OCI-LY3 (cell line): ENCODE data around the gene P2RX3.

Experiments used
- H2AFZ ChIP-seq: fragments of 200-600, 300-600 bp; shearing (Covaris generic); 2 replicates; pipeline ENCODE4 v1.6.0; 2014; ENCODE audit warnings: antibody characterized with exemption, low read depth, low read length
- H3K27ac ChIP-seq: fragments of 200-600, 300-600 bp; sonication (generic); 2 replicates; pipeline ENCODE4 v1.5.1; 2014; ENCODE audit warnings: mild to moderate bottlenecking, low read length, moderate library complexity, mixed read lengths
- H3K27me3 ChIP-seq: fragments of 200-600, 300-600 bp; sonication (generic); 2 replicates; pipeline ENCODE4 v1.6.1; 2014; ENCODE audit warnings: low read depth, low read length, mixed read lengths
- H3K36me3 ChIP-seq: fragments of 200-600, 300-600 bp; sonication (generic); replicated peaks from 2 replicates; pipeline ENCODE3; 2014; ENCODE audit warnings: low read depth, low read length, mixed read lengths
- H3K4me1 ChIP-seq: fragments of 300-600, 200-600 bp; sonication (generic); 2 replicates; pipeline ENCODE4 v1.6.1; 2014; ENCODE audit warnings: low read length, mixed read lengths
- H3K4me2 ChIP-seq: fragments of 200-600, 300-600 bp; sonication (generic); 2 replicates; pipeline ENCODE4 v1.6.1; 2014; ENCODE audit warnings: low read length, mixed read lengths
- H3K4me3 ChIP-seq: fragments of 300-600, 200-600 bp; sonication (generic); 2 replicates; pipeline ENCODE4 v1.5.1; 2014; ENCODE audit warnings: antibody characterized with exemption, mild to moderate bottlenecking, low read length, moderate library complexity
- H3K79me2 ChIP-seq: fragments of 300-600, 200-600 bp; shearing (Covaris generic); 2 replicates; pipeline ENCODE4 v1.6.1; 2014; ENCODE audit warnings: mild to moderate bottlenecking, low read length, mixed read lengths
- H3K9ac ChIP-seq: fragments of 300-600, 200-600 bp; shearing (Covaris generic); 2 replicates; pipeline ENCODE4 v1.6.0; 2014; ENCODE audit warnings: mild to moderate bottlenecking, low read length, moderate library complexity
- H3K9me3 ChIP-seq: fragments of 200-600, 300-600 bp; shearing (Covaris generic); 2 replicates; pipeline ENCODE4 v1.6.1; 2014; ENCODE audit warnings: low read length, mixed read lengths; ENCODE audit not compliant: insufficient read depth
- H4K20me1 ChIP-seq: fragments of 200-600, 300-600 bp; sonication (generic); 2 replicates; pipeline ENCODE4 v1.6.1; 2016; ENCODE audit warnings: low read length, mixed read lengths; ENCODE audit not compliant: insufficient read depth
- EZH2phosphoT487 ChIP-seq: fragments of 200-600 bp; shearing (Covaris generic); IDR thresholded peaks from 2 replicates; pipeline ENCODE4 v1.6.1; 2018; ENCODE audit warnings: antibody characterized with exemption, mixed run types, low read depth
- TF ChIP-seq, protein P1 (sequence below): fragments of 200-600, 300-600 bp; sonication (generic); IDR thresholded peaks from 2 replicates; pipeline ENCODE4 v1.5.1; 2014; ENCODE audit warnings: antibody characterized with exemption, low read length, low read depth

P2RX3 gene

DNA sequence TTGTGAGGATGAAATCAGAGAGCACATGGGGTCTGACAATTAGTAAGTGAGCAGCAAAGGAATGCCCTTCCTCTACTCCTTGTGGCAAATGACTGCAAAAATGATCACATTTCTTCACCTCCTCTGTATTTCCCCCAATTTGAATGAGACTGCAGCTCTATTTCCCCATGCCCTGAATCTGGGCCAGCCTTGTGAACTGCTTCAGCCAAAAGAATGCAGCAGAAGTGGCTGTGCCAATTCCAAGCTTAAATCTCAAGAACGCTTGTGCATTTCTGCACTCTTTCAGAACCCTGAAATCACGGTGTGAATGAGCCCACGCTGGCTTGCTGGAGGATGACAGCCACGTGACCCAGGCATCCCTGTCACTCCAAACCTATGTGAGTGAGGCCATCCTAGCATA is 78.9 kb downstream of the P2RX3 start:
- H3K79me2 ChIP-seq, result peaks cover 100% of the 10 kb centered on the region
- no peak overlapping the region for H2AFZ ChIP-seq
- H4K20me1 ChIP-seq, result peaks cover 97% of the 10 kb centered on the region
- H3K9ac ChIP-seq, result peak overlapping the region; percentile 42
- H3K27me3 ChIP-seq, result no peaks in the 10 kb centered on the region
- peak overlapping the region; percentile 94 for H3K27ac ChIP-seq
- H3K9me3 ChIP-seq, result no peaks in the 10 kb centered on the region
- peaks cover 92% of the 10 kb centered on the region for H3K36me3 ChIP-seq
- TF ChIP-seq, protein P1, sequence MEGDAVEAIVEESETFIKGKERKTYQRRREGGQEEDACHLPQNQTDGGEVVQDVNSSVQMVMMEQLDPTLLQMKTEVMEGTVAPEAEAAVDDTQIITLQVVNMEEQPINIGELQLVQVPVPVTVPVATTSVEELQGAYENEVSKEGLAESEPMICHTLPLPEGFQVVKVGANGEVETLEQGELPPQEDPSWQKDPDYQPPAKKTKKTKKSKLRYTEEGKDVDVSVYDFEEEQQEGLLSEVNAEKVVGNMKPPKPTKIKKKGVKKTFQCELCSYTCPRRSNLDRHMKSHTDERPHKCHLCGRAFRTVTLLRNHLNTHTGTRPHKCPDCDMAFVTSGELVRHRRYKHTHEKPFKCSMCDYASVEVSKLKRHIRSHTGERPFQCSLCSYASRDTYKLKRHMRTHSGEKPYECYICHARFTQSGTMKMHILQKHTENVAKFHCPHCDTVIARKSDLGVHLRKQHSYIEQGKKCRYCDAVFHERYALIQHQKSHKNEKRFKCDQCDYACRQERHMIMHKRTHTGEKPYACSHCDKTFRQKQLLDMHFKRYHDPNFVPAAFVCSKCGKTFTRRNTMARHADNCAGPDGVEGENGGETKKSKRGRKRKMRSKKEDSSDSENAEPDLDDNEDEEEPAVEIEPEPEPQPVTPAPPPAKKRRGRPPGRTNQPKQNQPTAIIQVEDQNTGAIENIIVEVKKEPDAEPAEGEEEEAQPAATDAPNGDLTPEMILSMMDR, result no peak
- no peak for TF ChIP-seq EZH2phosphoT487
- peaks cover 95% of the 10 kb centered on the region for H3K4me1 ChIP-seq
- H3K4me2 ChIP-seq, result peak overlapping the region; percentile 28
- no peak overlapping the region; the same call in 1 of the 2 replicates for H3K4me3 ChIP-seq

DNA sequence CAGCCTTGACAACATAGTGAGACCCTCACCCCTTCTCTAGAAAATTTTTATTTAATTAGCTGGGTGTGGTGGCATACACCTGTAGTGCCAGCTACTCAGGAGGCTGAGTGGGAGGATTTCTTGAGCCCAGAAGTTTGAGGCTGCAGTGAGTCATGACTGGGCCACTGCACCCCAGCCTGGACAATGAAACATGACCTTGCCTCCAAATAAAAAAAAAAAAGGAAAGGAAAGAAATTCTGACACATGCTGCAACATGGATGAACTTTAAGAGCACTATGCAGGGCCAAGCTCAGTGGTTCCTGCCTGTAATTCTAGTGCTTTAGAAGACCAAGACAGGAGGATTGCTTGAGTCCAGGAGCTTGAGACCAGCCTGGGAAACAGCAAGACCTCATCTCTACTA is 80.0 kb downstream of the P2RX3 start:
- H3K9me3 ChIP-seq, result no peaks in the 10 kb centered on the region
- H3K36me3 ChIP-seq, result peaks cover 93% of the 10 kb centered on the region
- H3K79me2 ChIP-seq, result peaks cover 100% of the 10 kb centered on the region
- TF ChIP-seq, protein P1, result no peak
- H2AFZ ChIP-seq, result no peak overlapping the region
- H3K4me2 ChIP-seq, result peak overlapping the region; percentile 28
- no peak overlapping the region for H3K4me3 ChIP-seq
- H3K27me3 ChIP-seq, result no peaks in the 10 kb centered on the region
- peaks cover 98% of the 10 kb centered on the region for H4K20me1 ChIP-seq
- H3K27ac ChIP-seq, result peak overlapping the region; percentile 94
- peaks cover 100% of the 10 kb centered on the region for H3K4me1 ChIP-seq
- no peak overlapping the region for H3K9ac ChIP-seq

DNA sequence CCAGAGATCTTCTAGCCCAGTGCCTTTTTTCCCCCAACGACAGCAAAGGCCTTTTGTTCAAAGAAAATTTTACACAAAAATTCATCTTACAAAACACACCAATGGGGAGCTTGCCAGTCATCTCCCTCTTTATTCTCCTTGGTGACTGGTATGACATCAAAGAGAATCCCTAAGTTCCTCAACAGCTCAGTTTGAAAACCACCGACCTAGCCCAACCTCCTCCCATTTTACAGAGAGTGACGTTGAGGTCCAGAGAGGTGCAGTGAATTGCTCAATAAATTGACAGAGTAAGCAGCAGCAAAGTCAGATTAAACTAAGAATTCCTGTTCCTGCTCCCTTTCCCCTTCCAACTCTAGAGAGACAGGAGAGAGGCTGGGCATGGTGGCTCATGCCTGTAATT is 81.0 kb downstream of the P2RX3 start:
- TF ChIP-seq, protein P1, result no peak
- no peak for TF ChIP-seq EZH2phosphoT487
- Histone ChIP-seq H3K27me3 (no peaks in the 10 kb centered on the region), H3K27ac (peak overlapping the region; percentile 94), H3K9me3 (no peaks in the 10 kb centered on the region), H3K9ac (no peak overlapping the region), H3K36me3 (peaks cover 93% of the 10 kb centered on the region), H3K79me2 (peaks cover 100% of the 10 kb centered on the region), H4K20me1 (peaks cover 94% of the 10 kb centered on the region), H3K4me3 (no peak overlapping the region), H3K4me2 (peak overlapping the region; percentile 15), H2AFZ (no peak overlapping the region), H3K4me1 (peaks cover 100% of the 10 kb centered on the region)

DNA sequence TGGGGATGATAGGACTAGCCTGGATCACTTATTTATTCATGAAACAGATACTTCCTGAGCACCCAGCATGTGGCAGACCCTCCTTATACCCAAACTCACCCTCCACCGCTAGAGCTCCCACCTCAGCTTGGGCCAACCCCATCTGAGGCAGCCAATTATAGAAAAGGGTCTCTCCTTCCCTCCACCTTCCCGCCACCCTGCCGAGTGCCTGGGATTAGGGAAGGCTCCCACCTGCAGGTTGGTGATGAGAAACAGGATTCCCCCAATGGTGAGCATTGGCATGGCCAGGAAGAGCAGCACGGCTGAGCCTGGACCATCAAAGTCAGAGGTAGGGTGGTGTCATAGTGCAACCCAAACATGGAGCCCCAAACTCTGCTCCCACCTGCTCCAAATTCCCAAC is 82.9 kb downstream of the P2RX3 start:
- no peak overlapping the region for H3K4me3 ChIP-seq
- H3K27me3 ChIP-seq, result no peaks in the 10 kb centered on the region
- no peak overlapping the region for H3K9ac ChIP-seq
- no peaks in the 10 kb centered on the region for H3K9me3 ChIP-seq
- peaks cover 91% of the 10 kb centered on the region for H3K36me3 ChIP-seq
- H3K4me1 ChIP-seq, result peaks cover 96% of the 10 kb centered on the region
- peaks cover 97% of the 10 kb centered on the region for H3K79me2 ChIP-seq
- TF ChIP-seq EZH2phosphoT487, result no peak
- TF ChIP-seq, protein P1, result no peak
- peak overlapping the region; percentile 94 for H3K27ac ChIP-seq
- H2AFZ ChIP-seq, result no peak overlapping the region
- peaks cover 80% of the 10 kb centered on the region for H4K20me1 ChIP-seq
- H3K4me2 ChIP-seq, result peak overlapping the region; percentile 92
